ENCODE data around the gene LRMDA. TPM values are rescaled to one million over a fixed set of nuclear protein-coding genes. Genes with fewer than 3 reads are reported as not detected.

Gene LRMDA
- total and polyA plus RNA-seq, 4 donors = 12.1 to 40.8 (median 21.6) TPM

DNA sequence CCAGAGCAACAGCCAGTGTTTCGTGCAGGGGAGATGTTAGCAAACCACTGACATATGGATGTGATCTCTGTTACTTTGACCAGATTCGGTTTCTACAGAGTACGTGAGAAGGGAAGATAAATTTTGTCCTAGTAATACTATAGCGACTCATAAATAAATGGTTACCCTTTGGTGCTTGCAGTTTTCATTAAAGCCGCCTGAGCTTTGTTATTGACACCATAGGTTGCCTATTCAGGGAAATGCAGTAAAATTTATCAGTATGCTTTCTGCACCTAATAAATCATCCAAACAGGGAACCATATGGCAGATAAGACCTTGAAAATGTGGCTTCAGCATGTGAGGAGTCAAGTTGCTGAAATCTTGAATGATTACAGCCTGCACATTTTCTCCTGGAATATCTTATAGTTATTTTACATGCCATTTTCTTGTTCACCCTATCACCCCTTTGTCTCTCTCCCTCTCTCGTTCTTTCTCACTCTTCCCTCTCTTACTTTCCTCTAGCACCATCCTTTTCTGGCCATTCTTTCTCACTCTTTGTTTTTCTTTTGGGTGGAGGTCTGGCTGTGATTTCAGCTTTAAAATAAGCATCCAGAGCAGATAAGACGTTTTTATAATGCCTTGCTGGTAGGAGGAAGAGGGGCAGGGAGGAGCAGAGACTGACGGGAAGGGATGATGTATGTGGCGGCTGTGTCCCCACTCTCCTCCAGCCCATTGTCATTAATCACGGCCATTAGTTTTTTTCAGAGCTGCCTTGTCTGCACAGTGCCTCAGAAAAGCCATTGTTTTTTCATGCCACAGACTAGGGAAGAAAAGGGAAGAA, 182.5 kb downstream of the LRMDA start:
- peaks cover 0 to 35% (median 19%) of the 10 kb centered on the region in 5 donors for H3K4me1 ChIP-seq (ENCODE audit: control insufficient read depth in 5 of 5, insufficient read depth in 5 of 5, low read length in 5 of 5)
- peaks cover 0 to under 1% (median 0%) of the 10 kb centered on the region in 4 donors for H3K36me3 ChIP-seq (ENCODE audit: control insufficient read depth in 4 of 4, insufficient read depth in 4 of 4, low read length in 4 of 4)
- no peak overlapping the region for H3K4me3 ChIP-seq
- TF ChIP-seq, protein P1, sequence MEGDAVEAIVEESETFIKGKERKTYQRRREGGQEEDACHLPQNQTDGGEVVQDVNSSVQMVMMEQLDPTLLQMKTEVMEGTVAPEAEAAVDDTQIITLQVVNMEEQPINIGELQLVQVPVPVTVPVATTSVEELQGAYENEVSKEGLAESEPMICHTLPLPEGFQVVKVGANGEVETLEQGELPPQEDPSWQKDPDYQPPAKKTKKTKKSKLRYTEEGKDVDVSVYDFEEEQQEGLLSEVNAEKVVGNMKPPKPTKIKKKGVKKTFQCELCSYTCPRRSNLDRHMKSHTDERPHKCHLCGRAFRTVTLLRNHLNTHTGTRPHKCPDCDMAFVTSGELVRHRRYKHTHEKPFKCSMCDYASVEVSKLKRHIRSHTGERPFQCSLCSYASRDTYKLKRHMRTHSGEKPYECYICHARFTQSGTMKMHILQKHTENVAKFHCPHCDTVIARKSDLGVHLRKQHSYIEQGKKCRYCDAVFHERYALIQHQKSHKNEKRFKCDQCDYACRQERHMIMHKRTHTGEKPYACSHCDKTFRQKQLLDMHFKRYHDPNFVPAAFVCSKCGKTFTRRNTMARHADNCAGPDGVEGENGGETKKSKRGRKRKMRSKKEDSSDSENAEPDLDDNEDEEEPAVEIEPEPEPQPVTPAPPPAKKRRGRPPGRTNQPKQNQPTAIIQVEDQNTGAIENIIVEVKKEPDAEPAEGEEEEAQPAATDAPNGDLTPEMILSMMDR (IDR thresholded peaks at IDR 0.05; ENCODE audit: control extremely low read depth, extremely low read depth) = no peak
- ATAC-seq (ENCODE audit: insufficient read depth, low FRiP score) = no peak
- no peak overlapping the region for H3K27ac ChIP-seq (ENCODE audit: low read depth in 1 of 2, low read length in 1 of 2)
- H3K9me3 ChIP-seq (ENCODE audit: control insufficient read depth in 4 of 4, insufficient read depth in 3 of 4, low read length in 3 of 4) = no peaks in the 10 kb centered on the region
- 33 to 47% methylated on average over 10 of the region's 10 CpGs for WGBS, 2 donors
- peak; percentile 65 to 98 (median 98) for DNase-seq
- H3K9ac ChIP-seq (ENCODE audit: insufficient read depth in 1 of 2, low read length in 2 of 2) = no peak overlapping the region
- no peaks in the 10 kb centered on the region for H3K27me3 ChIP-seq (ENCODE audit: control insufficient read depth in 3 of 3, insufficient read depth in 3 of 3, low read length in 2 of 3)

GRCh38 chr10:75616076-75616475, 184.7 kb downstream of the LRMDA start:
- TF ChIP-seq, protein P1 (IDR thresholded peaks at IDR 0.05; ENCODE audit: control extremely low read depth, extremely low read depth) = no peak
- WGBS, 2 donors = 89 to 98% methylated on average over 3 of the region's 3 CpGs
- H3K27me3 ChIP-seq (ENCODE audit: control insufficient read depth in 3 of 3, insufficient read depth in 3 of 3, low read length in 2 of 3) = no peaks in the 10 kb centered on the region
- ATAC-seq (ENCODE audit: insufficient read depth, low FRiP score) (no peak), DNase-seq (no peak)
- H3K4me3 ChIP-seq = no peak overlapping the region
- no peak overlapping the region for H3K9ac ChIP-seq (ENCODE audit: insufficient read depth in 1 of 2, low read length in 2 of 2)
- no peaks in the 10 kb centered on the region for H3K36me3 ChIP-seq (ENCODE audit: control insufficient read depth in 4 of 4, insufficient read depth in 4 of 4, low read length in 4 of 4)
- no peaks in the 10 kb centered on the region for H3K9me3 ChIP-seq (ENCODE audit: control insufficient read depth in 4 of 4, insufficient read depth in 3 of 4, low read length in 3 of 4)
- no peak overlapping the region for H3K27ac ChIP-seq (ENCODE audit: low read depth in 1 of 2, low read length in 1 of 2)
- peaks cover 0 to 35% (median 19%) of the 10 kb centered on the region in 5 donors for H3K4me1 ChIP-seq (ENCODE audit: control insufficient read depth in 5 of 5, insufficient read depth in 5 of 5, low read length in 5 of 5)

DNA sequence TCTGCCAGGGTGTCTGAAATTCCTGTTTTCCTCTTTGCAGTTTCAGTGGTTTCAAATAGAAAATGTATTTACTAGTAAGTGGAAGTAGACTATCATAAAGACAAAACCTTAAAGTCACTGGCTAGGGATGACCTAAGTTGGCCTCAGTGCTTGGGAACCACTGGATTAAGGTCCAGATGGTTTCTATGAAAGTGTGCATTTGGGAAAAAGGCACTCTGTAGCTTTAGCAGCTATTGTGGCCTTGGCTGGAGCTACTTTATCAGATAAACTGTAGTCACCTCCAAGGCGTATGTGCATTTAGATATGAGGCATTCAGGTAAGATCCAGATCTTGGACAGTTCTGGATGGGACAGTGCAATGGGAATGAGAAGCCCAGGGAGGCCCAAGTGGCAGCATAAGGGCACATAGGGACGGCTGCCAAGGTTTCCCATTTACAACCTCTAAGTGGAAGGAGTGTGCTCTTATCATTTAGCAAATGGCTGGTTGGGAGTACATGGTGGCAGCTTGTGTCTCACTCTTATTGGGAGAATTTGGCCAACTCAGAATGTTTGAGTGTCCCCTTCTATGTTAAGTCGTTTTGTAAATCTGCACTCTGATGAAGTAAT, 185.6 kb downstream of the LRMDA start:
- Histone ChIP-seq H3K9ac (ENCODE audit: insufficient read depth in 1 of 2, low read length in 2 of 2) (no peak overlapping the region), H3K9me3 (ENCODE audit: control insufficient read depth in 4 of 4, insufficient read depth in 3 of 4, low read length in 3 of 4) (no peaks in the 10 kb centered on the region), H3K36me3 (ENCODE audit: control insufficient read depth in 4 of 4, insufficient read depth in 4 of 4, low read length in 4 of 4) (no peaks in the 10 kb centered on the region), H3K4me3 (no peak overlapping the region), H3K27ac (ENCODE audit: low read depth in 1 of 2, low read length in 1 of 2) (no peak overlapping the region), H3K4me1 (ENCODE audit: control insufficient read depth in 5 of 5, insufficient read depth in 5 of 5, low read length in 5 of 5) (peaks cover 1 to 28% (median 14%) of the 10 kb centered on the region in 5 donors), H3K27me3 (ENCODE audit: control insufficient read depth in 3 of 3, insufficient read depth in 3 of 3, low read length in 2 of 3) (no peaks in the 10 kb centered on the region)
- 82 to 86% methylated on average over 3 of the region's 3 CpGs for WGBS, 2 donors
- ATAC-seq (ENCODE audit: insufficient read depth, low FRiP score) (no peak), DNase-seq (no peak)
- TF ChIP-seq, protein P1 (IDR thresholded peaks at IDR 0.05; ENCODE audit: control extremely low read depth, extremely low read depth) = no peak

All from lung (tissue), 12 donors.